ENCODE results near the gene LRG1.

- TF ChIP-seq, protein P1, sequence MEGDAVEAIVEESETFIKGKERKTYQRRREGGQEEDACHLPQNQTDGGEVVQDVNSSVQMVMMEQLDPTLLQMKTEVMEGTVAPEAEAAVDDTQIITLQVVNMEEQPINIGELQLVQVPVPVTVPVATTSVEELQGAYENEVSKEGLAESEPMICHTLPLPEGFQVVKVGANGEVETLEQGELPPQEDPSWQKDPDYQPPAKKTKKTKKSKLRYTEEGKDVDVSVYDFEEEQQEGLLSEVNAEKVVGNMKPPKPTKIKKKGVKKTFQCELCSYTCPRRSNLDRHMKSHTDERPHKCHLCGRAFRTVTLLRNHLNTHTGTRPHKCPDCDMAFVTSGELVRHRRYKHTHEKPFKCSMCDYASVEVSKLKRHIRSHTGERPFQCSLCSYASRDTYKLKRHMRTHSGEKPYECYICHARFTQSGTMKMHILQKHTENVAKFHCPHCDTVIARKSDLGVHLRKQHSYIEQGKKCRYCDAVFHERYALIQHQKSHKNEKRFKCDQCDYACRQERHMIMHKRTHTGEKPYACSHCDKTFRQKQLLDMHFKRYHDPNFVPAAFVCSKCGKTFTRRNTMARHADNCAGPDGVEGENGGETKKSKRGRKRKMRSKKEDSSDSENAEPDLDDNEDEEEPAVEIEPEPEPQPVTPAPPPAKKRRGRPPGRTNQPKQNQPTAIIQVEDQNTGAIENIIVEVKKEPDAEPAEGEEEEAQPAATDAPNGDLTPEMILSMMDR (conservative IDR thresholded peaks at IDR 0.05; ENCODE audit: low read depth, low read length), result no peak
- TF ChIP-seq EZH2 (IDR thresholded peaks at IDR 0.05; ENCODE audit: borderline replicate concordance, low read depth, low read length, poor library complexity, severe bottlenecking), result no peak
Observed at GRCh38 chr19:4507150-4507452, 32.7 kb downstream of the LRG1 start.

All from A673 (cell line).